ENCODE results near the gene PCCA.
"Not testable (repeated sequence)": the region's sequence is repeated elsewhere in the genome, so short reads cannot be mapped to it uniquely, and the experiment has no call there.

DNA sequence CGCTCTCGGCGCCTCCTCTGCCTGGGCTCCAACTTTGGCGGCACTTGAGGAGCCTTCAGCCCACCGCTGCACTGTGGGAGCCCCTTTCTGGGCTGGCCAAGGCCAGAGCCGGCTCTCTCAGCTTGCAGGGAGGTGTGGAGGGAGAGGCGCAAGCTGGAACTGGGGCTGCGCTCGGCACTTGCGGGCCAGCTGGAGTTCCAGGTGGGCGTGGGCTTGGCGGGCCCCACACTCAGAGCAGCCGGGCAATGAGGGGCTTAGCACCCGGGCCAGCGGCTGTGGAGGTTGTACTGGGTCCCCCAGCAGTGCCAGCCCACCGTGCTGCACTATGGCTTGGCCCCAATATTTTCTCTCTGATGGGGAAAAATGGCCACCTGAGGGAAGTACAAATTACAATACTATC lies 193.4 kb downstream of the PCCA start:
- not testable (repeated sequence) for TF ChIP-seq CTCF, EP300, POLR2A (IDR thresholded peaks at IDR 0.05)
